Body of pancreas (tissue), 4 donors: ENCODE results near the gene CSNK1G1.
A peak's percentile ranks its signal among the peaks of the same experiment; 100 is the strongest.

Experiments used
- CTCF ChIP-seq, 7 experiments: fragments of 450-650 bp in 4 of 7; fragments of 200-600 bp in 3 of 7; sonication (generic) in 3 of 7; IDR thresholded peaks; one replicate each; pipeline ENCODE4 v1.5.1; 2016 to 2019; ENCODE audit warnings: antibody characterized with exemption in 7 of 7
- POLR2A ChIP-seq, 3 donors: fragments of 450-650 bp; IDR thresholded peaks; one replicate each; pipeline ENCODE4 v1.6.1; 2016; ENCODE audit warnings: antibody characterized with exemption in 3 of 3, mild to moderate bottlenecking in 2 of 3

GRCh38 chr15:64381000-64381751 is 25.2 kb upstream of the CSNK1G1 start, which contains the start of gene PCLAF:
- no peak for TF ChIP-seq POLR2A (IDR thresholded peaks at IDR 0.05)
- peak in 1 of 7 experiments; percentile 12 for TF ChIP-seq CTCF (IDR thresholded peaks at IDR 0.05)
